Anterior cingulate cortex (tissue), 58 donors: ENCODE data around the gene ARHGAP26.

ENCODE experiments used
- DNase-seq, 58 donors: peaks; one replicate each; lab custom pipeline; 2025; lab: John Stamatoyannopoulos, UW

The ARHGAP26 gene

GRCh38 chr5:142780871-142781270, 10.7 kb downstream of the ARHGAP26 start:
- no peak for DNase-seq

DNA sequence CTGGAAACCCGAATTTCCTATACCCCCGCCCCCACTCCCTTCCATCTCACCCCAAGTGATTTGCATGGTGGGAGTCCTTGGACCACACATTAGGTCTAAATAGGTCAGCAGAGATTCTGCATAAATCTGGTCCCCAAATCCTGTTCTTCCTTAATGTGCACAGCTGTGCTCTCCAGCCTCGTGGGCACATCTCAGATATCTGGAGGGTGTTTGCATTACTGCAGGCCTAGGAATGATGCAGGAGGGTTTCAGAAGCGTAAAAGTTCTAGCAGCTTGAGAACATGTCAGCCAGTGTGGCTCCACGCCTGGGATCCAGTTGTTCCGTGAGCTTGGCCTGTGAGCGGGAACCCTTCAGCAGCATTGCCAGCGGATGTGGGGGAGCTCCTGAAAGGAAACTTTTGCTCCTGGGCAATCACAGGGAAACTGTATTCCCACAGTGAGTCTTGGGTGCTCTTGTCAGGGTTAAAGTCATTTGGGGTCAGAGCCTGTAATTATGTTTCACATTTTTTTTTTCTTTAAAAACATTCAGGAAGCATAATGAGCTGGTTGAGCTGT, 12.9 kb downstream of the ARHGAP26 start:
- DNase-seq, result peak in 9 of 58 donors; percentile 1 to 26 (median 21)

DNA sequence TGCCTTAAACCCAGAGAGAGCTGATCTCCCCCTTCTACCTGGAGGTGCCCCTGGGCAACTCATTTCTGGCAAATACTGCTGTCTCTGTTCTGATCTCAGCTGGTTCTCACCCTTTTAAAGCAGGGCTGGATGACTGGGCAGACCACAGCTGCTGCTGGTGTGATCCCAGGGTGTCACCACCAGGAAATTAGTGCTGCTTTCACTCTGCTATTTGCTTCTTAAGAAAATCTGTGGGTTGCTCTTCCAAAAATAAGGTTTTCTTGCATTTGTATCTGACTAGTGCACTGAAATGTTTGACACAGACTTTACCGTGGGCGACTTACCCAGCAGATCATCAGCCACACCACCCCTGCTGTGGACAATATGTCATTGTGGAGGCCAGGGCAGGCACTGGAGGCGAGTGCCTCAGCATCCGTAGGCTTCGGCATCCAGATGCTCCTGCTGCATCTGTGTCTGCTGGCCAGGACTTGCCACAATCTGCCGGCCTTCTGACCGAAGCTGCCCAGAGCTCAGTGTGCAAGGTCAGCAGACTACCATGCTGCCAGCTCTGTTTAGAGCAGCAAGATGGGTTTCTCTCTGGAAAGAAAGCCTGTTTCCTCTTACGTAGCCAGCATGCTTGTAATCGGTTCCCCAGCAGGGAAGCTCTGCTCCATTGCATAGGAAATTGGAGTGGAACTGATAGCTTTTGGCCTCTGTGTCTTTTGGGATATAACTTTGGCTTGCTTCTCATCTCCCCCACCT, 13.6 kb downstream of the ARHGAP26 start:
- DNase-seq, result peak in 33 of 58 donors; percentile 8 to 59 (median 27)

GRCh38 chr5:142784401-142784955, 14.3 kb downstream of the ARHGAP26 start:
- DNase-seq, result no peak

- DNase-seq, result no peak
These were observed 15.0 kb downstream of the ARHGAP26 start for GRCh38 chr5:142785206-142785605.

DNA sequence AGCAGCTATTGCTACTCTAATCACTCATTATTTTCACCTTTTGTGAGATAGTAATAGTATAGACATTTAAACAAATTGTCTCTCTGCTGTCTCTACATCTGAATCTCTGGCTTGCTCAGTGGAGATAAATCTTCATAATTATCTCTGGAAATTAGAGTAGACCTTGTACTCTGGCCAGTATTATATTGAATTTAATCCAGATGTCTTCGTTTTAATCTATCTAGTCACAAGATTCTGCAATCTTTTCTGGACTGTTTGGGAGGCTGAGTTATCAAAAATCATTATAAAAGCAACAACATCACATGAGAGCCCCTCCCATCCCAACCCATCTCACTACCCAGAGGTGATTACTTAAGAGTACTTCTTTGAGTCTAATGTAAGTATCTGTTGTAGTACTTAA, 19.0 kb downstream of the ARHGAP26 start:
- DNase-seq, result no peak

GRCh38 chr5:142792012-142792864, 22.1 kb downstream of the ARHGAP26 start:
- DNase-seq, result no peak

GRCh38 chr5:142792865-142793232, 22.7 kb downstream of the ARHGAP26 start:
- DNase-seq, result no peak

GRCh38 chr5:142794537-142794936, 24.4 kb downstream of the ARHGAP26 start:
- DNase-seq, result no peak

- no peak for DNase-seq
These were observed 25.1 kb downstream of the ARHGAP26 start for GRCh38 chr5:142795251-142795650.

DNA sequence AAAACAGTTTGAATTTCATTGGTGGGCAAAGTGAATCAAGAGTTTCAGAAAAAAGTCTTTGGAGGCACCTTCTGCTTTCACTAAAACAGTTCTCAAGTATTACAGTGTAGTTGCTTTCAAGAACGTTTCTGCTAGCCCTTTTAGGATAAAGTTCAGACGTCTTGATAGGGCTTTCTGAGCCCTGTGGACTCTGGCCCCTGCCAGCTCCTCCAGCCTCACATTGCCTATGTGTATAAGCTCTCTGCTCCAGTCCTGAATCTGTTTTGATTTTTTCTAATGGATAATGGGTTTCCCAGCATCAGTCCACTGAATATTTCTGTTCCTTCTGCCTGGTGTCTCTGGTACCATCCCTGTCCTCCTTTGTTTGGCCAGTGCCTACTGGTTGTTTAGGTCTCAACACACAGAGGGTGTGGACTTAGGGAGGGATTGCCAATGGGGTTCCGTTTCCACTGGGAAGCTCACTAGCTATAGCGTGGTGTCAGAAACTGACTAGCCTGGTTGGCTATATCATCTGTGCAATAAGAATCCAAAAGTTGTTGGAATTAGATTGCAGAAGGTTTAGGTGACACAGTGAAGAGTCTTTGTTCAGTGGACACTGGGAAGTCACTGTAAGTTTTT, 26.4 kb downstream of the ARHGAP26 start:
- no peak for DNase-seq

DNA sequence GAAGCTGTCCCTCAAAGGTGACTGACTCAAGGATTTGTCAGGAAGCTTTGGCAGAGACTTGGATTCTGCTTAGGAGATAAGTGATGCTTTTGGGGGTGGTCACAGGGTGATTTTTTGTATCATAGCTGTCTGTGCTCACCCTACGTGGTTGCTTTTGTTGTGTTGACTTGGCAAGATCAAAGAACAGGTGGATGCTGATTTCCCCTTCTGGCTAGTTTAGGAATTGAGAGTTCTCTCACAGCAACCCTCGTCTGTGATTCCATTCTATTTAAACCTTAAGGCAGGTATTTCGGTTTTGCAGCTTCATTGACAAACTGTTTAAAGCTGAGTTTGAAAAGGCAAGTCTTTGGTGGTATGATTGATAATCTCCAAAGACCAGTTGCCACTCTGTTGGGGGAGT, 27.2 kb downstream of the ARHGAP26 start:
- no peak for DNase-seq

GRCh38 chr5:142798099-142798770, 28.1 kb downstream of the ARHGAP26 start:
- peak in 12 of 58 donors; percentile 12 to 66 (median 30) for DNase-seq

- no peak for DNase-seq
These were observed 30.8 kb downstream of the ARHGAP26 start for GRCh38 chr5:142800776-142801494.

DNA sequence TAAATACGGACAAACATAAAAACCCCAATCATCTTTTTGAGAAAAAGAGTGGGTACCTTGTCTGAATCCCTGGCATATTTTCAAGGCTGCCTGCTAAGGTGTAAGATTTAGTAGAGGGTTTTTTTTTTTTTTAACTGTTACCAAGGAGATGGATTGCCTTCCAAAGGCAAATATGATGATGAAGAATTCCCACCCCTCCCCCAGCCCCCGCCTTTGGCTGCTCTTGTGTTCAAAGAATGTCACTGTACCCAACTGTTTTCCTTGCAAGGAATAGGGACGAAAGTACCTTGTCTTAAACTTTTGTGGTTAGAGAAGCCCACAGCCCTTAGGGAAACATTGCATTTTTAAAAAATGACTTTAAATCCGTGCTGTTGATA, 31.3 kb downstream of the ARHGAP26 start:
- no peak for DNase-seq

GRCh38 chr5:142803428-142804125, 33.4 kb downstream of the ARHGAP26 start:
- DNase-seq, result no peak

DNA sequence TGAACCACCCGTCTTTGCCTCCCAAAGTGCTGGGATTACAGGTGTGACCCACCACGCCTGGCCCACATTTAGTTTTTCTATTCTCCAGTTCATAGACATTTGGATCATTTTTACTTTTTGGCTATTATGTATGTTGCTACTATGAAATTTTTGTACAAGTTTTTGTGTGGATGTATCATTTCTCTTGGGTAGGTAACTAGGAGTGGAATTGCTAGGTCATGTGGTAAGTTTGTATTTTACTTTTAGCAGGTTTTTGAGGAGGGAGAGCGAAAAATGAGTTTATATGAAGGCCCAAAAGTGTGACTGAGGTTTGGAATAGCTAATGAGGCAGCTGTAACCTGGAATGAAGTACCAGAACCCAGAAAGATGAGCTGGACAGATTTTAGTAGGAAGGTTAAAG, 35.2 kb downstream of the ARHGAP26 start:
- no peak for DNase-seq

DNA sequence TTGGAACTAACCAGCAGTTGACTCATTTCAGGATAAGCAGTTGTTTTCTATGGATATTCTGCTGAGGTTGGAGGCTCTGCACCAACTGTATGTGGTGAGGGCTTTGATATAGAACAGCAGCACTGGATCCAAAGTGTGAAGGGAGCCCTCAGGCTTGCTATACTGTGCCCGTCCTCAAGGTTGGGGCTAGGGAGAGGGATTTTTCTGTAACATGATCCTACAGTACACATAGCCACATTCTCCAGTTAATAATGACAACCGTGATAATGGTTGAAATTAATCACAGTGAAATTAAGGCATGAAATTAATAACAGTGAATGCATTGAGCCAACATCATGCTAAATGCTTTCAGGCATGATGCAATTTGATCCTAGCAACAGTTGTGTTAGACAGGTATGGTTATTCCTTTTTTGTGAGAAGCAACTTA, 36.7 kb downstream of the ARHGAP26 start:
- no peak for DNase-seq
